GM12801 (cell line): ENCODE data around the gene SIN3B.

Experiments used
- TF ChIP-seq, protein P1 (sequence below): IDR thresholded peaks from one replicate; pipeline ENCODE4 v1.5.1; 2011; ENCODE audit warnings: control low read depth; ENCODE audit not compliant: insufficient read length; ENCODE audit errors: extremely low read depth

SIN3B gene

DNA sequence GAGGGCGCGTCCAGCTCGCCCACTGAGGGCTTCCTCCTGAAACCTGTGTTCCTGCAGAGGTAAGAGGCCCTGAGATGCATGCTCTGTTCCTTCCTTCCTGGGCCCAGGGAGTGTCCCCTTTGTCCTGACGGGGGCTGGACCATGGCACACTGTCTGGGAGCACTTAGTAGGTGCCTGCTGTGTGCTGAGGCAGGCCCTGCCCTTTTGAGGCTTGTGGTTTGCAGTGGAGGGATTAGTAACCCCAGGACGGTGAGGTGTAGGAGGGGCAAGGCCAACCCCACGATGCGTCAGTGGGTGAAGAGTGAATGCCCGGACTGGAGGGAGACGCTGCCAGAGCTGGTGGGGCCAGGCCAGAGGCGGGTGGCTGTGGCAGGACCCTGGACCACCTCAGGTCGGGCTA lies 48.4 kb downstream of the SIN3B start:
- TF ChIP-seq, protein P1, sequence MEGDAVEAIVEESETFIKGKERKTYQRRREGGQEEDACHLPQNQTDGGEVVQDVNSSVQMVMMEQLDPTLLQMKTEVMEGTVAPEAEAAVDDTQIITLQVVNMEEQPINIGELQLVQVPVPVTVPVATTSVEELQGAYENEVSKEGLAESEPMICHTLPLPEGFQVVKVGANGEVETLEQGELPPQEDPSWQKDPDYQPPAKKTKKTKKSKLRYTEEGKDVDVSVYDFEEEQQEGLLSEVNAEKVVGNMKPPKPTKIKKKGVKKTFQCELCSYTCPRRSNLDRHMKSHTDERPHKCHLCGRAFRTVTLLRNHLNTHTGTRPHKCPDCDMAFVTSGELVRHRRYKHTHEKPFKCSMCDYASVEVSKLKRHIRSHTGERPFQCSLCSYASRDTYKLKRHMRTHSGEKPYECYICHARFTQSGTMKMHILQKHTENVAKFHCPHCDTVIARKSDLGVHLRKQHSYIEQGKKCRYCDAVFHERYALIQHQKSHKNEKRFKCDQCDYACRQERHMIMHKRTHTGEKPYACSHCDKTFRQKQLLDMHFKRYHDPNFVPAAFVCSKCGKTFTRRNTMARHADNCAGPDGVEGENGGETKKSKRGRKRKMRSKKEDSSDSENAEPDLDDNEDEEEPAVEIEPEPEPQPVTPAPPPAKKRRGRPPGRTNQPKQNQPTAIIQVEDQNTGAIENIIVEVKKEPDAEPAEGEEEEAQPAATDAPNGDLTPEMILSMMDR, result no peak

GRCh38 chr19:16878181-16878965 lies 49.2 kb downstream of the SIN3B start:
- TF ChIP-seq, protein P1, result no peak

DNA sequence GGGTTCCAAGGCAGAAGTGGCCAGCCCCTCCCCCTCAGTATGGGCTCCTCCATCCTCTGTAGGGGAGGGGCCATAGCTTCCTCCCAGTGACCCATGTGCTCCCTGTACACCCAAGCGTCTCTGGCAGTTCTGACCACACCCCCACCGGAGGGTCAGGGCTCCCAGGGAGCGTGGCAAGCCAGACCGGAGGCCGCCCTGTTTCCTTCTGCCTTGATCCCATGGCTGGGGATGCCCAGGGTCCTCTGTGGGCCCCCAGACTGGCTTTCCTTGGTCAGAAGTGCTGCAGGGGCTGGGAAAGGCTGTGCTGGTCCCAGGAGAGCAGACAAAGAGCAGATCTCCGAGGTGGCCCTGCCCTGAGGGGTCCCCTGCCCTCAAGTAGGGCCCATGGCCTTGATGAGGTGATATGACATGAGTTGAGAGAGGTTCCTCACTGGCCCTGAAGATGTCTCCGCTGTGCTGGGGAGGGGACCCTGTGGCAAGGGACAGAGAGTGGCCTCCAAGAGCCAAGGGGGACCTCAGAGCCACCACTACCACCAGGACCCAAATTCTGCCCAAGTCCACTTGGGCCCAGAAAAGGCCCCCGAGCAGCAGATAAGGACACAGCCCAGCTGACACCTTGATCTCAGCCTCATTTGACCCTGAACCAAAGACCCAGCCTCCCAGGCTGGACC lies 51.8 kb downstream of the SIN3B start:
- TF ChIP-seq, protein P1, result no peak

DNA sequence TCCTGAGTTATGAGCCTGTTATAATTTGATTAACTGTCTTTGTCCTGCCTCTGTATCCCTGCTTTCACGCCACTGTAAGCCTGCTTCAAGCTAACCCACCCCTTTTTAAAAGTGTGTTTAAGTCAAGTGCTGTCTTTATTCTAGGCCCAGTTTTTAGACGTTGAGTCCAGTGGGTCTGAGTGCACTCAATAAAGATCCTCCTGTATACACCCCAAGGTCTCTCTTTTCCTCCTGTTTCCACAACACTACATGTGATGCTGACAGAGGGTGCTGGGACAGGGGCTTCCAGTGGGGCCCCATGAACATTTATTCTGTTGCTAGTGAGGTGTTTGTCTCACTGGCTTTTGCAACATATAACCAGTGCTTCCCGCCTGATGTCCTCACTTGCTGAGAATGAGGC lies 52.9 kb downstream of the SIN3B start:
- TF ChIP-seq, protein P1, result no peak

GRCh38 chr19:16883522-16883921 lies 54.3 kb downstream of the SIN3B start:
- TF ChIP-seq, protein P1, result no peak

GRCh38 chr19:16885166-16885565 lies 56.0 kb downstream of the SIN3B start:
- TF ChIP-seq, protein P1, result no peak

DNA sequence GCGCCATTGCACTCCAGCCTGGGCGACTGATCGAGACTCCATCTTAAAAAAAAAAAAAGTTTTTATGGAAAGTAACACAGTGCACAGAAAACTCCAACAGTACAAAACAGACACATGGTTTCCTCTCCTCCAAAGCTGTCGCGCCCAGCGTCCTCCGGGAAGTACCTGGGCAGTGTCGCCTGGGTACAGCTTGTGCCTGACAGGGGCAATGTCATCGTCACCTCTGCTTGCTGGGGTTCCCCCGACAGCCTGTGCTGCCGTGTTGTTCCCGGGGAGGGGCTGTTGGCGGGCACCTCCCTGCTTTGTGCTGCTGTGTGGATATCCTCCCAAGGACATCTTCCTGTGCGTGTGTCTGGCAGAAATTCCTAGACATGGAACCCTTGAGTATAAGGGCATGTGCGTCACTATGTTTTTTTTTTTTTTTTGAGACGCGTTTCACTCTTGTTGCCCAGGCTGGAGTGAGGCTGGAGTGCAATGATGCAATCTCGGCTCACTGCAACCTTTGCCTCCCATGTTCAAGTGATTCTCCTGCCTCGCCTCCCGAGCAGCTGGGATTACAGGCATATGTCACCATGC lies 57.2 kb downstream of the SIN3B start:
- TF ChIP-seq, protein P1, result no peak
